Testis (tissue), 3 donors: ENCODE measurements around the gene SLC22A2. TPM values are rescaled to one million over a fixed set of nuclear protein-coding genes. Genes with fewer than 3 reads are reported as not detected.
"Not testable (repeated sequence)": the region's sequence is repeated elsewhere in the genome, so short reads cannot be mapped to it uniquely, and the experiment has no call there.

Source experiments
- DNase-seq: peaks from one replicate; pipeline ENCODE4 v3.0.0-alpha.2; 2019
- H3K27ac ChIP-seq, 2 donors: fragments of 200-600 bp; sonication (generic); one replicate each; pipeline ENCODE4 v1.5.1; 2019
- H3K27me3 ChIP-seq: fragments of 200-600 bp; sonication (generic); one replicate; pipeline ENCODE4 v1.5.1; 2019
- H3K36me3 ChIP-seq: fragments of 200-600 bp; sonication (generic); one replicate; pipeline ENCODE4 v1.5.1; 2017; ENCODE audit warnings: low read depth; ENCODE audit errors: missing control alignments
- H3K4me1 ChIP-seq: fragments of 200-600 bp; sonication (generic); one replicate; pipeline ENCODE4 v1.5.1; 2019
- H3K4me3 ChIP-seq, 2 donors: fragments of 200-600 bp; sonication (generic); one replicate each; pipeline ENCODE4 v1.5.1; 2017 to 2019
- H3K9me3 ChIP-seq: fragments of 200-600 bp; sonication (generic); one replicate; pipeline ENCODE4 v1.5.1; 2017
- CTCF ChIP-seq, 3 experiments: fragments of 450-650 bp in 2 of 3; fragments of 200-600 bp in 1 of 3; sonication (generic) in 1 of 3; IDR thresholded peaks; one replicate each; pipeline ENCODE4 v1.5.1; 2016 to 2019; ENCODE audit warnings: antibody characterized with exemption in 3 of 3, mild to moderate bottlenecking in 2 of 3, moderate library complexity in 1 of 3
- POLR2A ChIP-seq: fragments of 450-650 bp; IDR thresholded peaks from one replicate; pipeline ENCODE4 v1.6.1; 2017; ENCODE audit warnings: antibody characterized with exemption, mild to moderate bottlenecking, moderate library complexity
- WGBS, 2 donors: methylation state at CpG; one replicate each; pipeline ENCODE4 v1.1.5; 2018; 5-methylcytosine and 5-hydroxymethylcytosine counted together
- intact Hi-C: fragments of 100-400 bp; cut with DNase I; formaldehyde crosslinking; loops from one replicate; pipeline ENCODE4 v1.15.1; 2023; ENCODE audit warnings: low total_unique reads
- polyA plus RNA-seq: library from polyadenylated mRNA; stranded (reverse); fragments of 350-450 nt; fragmentation: Illumina TruSeq; extraction: RNeasy Lipid Tissue Mini Kit (QIAGEN cat#74804); gene quantifications from one replicate; pipeline ENCODE4 v1.2.3, GENCODE V29; 2014; ENCODE audit warnings: low read depth, low replicate concordance; ENCODE audit not compliant: insufficient read depth
- total RNA-seq, 2 donors: library from RNA; depleted of rRNA; stranded (reverse); fragments of >200 nt; gene quantifications; one replicate each; pipeline ENCODE4 v1.2.3, GENCODE V29; 2016

SLC22A2 gene
- total and polyA plus RNA-seq, 3 donors from 2014 or later = 0.24 to 0.99 (median 0.34) TPM

- TF ChIP-seq POLR2A (no peak), CTCF (IDR thresholded peaks at IDR 0.05) (no peak)
- no peak overlapping the region for H3K4me3 ChIP-seq
- H3K9me3 ChIP-seq = no peaks in the 10 kb centered on the region
- 85 to 89% methylated on average over 5 of the region's 5 CpGs for WGBS, 2 donors
- no peaks in the 10 kb centered on the region for H3K4me1 ChIP-seq
- H3K27me3 ChIP-seq = no peaks in the 10 kb centered on the region
- no peak overlapping the region for H3K27ac ChIP-seq
- intact Hi-C loops = no loop called here
- DNase-seq = no peak
- H3K36me3 ChIP-seq = no peaks in the 10 kb centered on the region
These were observed 19.6 kb downstream of the SLC22A2 start for GRCh38 chr6:160238761-160239751.

- H3K4me1 ChIP-seq = no peaks in the 10 kb centered on the region
- intact Hi-C loops = no loop called here
- H3K9me3 ChIP-seq = no peaks in the 10 kb centered on the region
- no peaks in the 10 kb centered on the region for H3K27me3 ChIP-seq
- 68 to 71% methylated on average over 2 of the region's 2 CpGs for WGBS, 2 donors
- H3K27ac ChIP-seq = no peak overlapping the region
- TF ChIP-seq CTCF (IDR thresholded peaks at IDR 0.05) (no peak), POLR2A (no peak)
- H3K4me3 ChIP-seq = no peak overlapping the region
- no peak for DNase-seq
- no peaks in the 10 kb centered on the region for H3K36me3 ChIP-seq
These were observed 20.3 kb downstream of the SLC22A2 start for GRCh38 chr6:160238278-160238711.

DNA sequence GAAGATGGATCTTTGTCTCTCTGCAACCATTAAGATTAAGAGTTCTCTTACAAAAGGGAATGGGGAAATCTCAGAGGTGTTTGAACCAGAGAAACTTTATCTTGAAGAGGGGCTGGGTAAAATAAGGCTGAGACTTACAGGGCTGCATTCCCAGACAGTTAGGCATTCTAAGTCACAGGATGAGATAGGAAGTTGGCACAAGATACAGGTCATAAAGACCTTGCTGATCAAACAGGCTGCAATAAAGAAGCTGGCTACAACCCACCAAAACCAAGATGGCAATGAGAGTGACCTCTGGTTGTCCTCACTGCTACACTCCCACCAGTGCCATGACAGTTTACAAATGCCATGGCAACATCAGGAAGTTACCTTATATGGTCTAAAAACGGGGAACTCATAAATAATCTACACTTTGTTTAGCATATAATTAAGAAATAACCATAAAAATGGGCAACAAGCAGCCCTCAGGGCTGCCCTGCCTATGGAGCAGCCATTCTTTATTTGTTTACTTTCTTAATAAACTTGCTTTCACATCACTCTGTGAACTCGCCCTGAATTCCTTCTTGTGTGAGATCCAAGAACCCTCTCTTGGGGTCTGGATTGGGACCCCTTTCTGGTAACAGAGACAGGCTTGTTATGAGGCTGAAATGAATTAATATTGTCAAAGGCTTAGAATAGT lies 20.9 kb downstream of the SLC22A2 start:
- WGBS, 2 donors = 72 to 79% methylated on average over 2 of the region's 2 CpGs
- H3K4me1 ChIP-seq, H3K9me3 ChIP-seq, intact Hi-C loops, H3K27ac ChIP-seq, H3K4me3 ChIP-seq, DNase-seq, H3K27me3 ChIP-seq, H3K36me3 ChIP-seq: not testable (repeated sequence)

DNA sequence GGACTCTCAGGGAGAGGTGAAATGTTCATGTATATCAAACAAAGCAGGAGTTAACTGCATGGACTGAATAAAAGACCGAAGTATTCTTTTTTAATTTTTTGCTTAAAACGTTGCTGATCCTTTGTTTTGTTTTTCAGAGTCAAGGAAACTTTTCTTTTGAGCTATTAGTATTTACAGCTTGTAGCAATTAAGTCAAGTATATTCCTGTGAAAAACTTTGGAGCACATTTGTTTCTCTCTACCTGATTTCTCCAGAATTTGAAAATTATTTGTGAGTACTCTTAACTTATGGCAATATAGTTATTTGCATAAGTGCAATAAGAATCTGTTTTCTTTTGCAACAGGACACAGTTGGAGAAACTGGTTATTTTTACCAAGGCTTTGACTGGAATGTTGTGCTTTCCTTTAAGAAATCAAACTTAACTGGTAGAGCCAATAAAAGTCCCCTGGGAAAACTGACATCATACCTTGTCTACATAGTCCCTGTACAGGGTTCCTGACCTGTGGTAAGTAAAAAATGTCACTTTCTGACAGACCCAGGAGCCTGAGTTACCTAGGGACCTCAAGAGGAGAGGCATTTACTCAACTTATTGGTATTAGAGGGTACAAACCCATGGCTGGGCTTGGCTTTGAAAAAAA lies 22.3 kb downstream of the SLC22A2 start:
- DNase-seq, H3K27me3 ChIP-seq, H3K27ac ChIP-seq, H3K9me3 ChIP-seq, intact Hi-C loops, H3K36me3 ChIP-seq, H3K4me1 ChIP-seq, H3K4me3 ChIP-seq: not testable (repeated sequence)
- WGBS, 2 donors = 58 to 63% methylated on average over 2 of the region's 2 CpGs

DNA sequence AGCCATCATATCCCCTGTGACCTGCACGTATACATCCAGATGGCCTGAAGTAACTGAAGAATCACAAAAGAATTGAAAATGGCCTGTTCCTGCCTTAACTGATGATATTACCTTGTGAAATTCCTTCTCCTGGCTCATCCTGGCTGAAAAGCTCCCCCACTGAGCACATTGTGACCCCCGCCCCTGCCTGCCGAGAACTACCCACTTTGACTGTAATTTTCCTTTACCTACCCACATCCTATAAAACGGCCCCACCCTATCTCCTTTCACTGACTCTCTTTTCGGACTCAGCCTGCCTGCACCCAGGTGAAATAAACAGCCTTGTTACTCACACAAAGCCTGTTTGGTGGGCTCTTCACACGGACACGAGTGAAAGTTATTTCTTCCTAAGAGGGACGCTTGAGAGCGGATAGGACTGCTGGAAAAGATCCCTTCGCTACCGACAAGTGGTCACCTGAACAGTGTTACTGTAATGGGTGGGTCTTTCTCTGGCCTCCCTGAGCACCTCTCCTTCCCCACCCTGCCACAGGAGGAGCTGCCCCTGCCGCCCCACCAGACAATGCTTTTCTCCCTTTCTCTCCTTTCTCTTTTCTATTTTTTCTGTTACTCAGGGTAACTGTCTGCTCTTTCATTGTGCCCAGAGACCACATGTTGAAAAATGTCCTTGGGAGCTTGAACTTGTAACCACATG lies 24.5 kb downstream of the SLC22A2 start:
- H3K27ac ChIP-seq, H3K36me3 ChIP-seq, intact Hi-C loops, H3K9me3 ChIP-seq, H3K27me3 ChIP-seq, DNase-seq, H3K4me1 ChIP-seq, H3K4me3 ChIP-seq: not testable (repeated sequence)
- WGBS, 2 donors = 80 to 81% methylated on average over 12 of the region's 12 CpGs
